Central memory CD8-positive, alpha-beta T cell (primary cell): ENCODE measurements around the gene RARS2.
"Not testable (repeated sequence)": the region's sequence is repeated elsewhere in the genome, so short reads cannot be mapped to it uniquely, and the experiment has no call there.

Source experiments
- ATAC-seq: fragments of 150-1000 bp; cut with Tn5 transposase; replicated peaks from 2 replicates; pipeline ENCODE4 v1.10.0; 2022; ENCODE audit warnings: mild to moderate bottlenecking, moderate FRiP score, moderate number of reproducible peaks; ENCODE audit not compliant: poor library complexity, severe bottlenecking; ENCODE audit errors: extremely low read depth
- DNase-seq, 2 donors: peaks; one replicate each; pipeline ENCODE4 v3.0.0; 2021; ENCODE audit warnings: low spot score in 2 of 2
- H3K27ac Mint-ChIP-seq: one replicate; pipeline ENCODE4 v1.8.0; 2022; ENCODE audit warnings: low read depth, mild to moderate bottlenecking, moderate library complexity, mixed read lengths
- H3K27me3 Mint-ChIP-seq: one replicate; pipeline ENCODE4 v1.8.0; 2022; ENCODE audit warnings: mixed read lengths
- H3K36me3 Mint-ChIP-seq: one replicate; pipeline ENCODE4 v1.8.0; 2022; ENCODE audit warnings: mild to moderate bottlenecking, moderate library complexity, mixed read lengths; ENCODE audit not compliant: insufficient read depth
- H3K4me1 Mint-ChIP-seq: one replicate; pipeline ENCODE4 v1.8.0; 2022; ENCODE audit warnings: mixed read lengths
- H3K4me3 Mint-ChIP-seq: one replicate; pipeline ENCODE4 v1.8.0; 2022; ENCODE audit warnings: mild to moderate bottlenecking, moderate library complexity, mixed read lengths
- H3K9me3 Mint-ChIP-seq: one replicate; pipeline ENCODE4 v1.8.0; 2022; ENCODE audit warnings: mixed read lengths

The RARS2 gene, protein sequence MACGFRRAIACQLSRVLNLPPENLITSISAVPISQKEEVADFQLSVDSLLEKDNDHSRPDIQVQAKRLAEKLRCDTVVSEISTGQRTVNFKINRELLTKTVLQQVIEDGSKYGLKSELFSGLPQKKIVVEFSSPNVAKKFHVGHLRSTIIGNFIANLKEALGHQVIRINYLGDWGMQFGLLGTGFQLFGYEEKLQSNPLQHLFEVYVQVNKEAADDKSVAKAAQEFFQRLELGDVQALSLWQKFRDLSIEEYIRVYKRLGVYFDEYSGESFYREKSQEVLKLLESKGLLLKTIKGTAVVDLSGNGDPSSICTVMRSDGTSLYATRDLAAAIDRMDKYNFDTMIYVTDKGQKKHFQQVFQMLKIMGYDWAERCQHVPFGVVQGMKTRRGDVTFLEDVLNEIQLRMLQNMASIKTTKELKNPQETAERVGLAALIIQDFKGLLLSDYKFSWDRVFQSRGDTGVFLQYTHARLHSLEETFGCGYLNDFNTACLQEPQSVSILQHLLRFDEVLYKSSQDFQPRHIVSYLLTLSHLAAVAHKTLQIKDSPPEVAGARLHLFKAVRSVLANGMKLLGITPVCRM

DNA sequence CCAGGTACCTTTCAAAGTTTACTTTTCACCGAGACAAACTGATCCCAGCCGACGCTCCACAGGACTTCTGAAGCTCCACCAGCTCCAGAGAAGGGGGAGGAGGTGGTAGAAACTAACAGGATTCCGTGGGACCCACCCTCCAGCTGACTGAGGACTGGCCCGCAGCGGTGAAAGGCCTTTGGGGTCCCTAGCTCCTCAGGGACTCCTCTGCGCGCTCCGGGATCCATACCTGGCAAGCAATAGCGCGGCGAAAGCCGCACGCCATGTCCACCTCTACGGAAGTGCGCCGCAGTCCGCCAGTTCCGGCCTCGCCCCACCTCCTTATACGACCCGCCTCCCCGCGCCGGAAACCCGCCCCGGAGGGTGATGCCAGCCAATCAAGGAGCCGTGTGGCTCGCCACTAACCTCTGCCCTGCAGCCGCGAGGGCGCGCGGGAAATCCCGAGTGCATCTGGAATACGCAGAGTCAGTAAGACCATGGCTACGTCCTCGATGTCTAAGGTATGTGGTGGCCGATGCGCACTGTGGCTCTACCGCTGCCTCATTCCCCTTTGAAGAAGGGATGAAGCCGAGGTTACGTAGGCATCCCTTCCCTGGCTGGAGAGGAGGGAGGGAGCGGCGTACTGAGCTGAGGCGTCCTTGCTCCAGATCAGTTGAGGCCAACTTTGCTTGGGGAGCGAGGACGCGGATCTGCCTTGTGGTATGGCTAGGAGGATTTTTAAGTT is at the start of gene RARS2, which contains the start of gene ORC3:
TSS of gene RARS2 (minus strand) at position 295 of the 724 bp plus-strand sequence. CDS start at position 265, 30 bp downstream.
TSS of gene ORC3 (plus strand) at position 443 of the 724 bp plus-strand sequence. CDS start at position 477, 34 bp downstream.
- peaks cover 18% of the 10 kb centered on the region for H3K36me3 Mint-ChIP-seq
- no peaks in the 10 kb centered on the region for H3K27me3 Mint-ChIP-seq
- H3K4me3 Mint-ChIP-seq: peak within 1 kb of the TSS; percentile 97
- ATAC-seq: peak; percentile 99
- H3K4me1 Mint-ChIP-seq: peaks cover 71% of the 10 kb centered on the region
- peak; percentile 85 to 88 for DNase-seq
- H3K27ac Mint-ChIP-seq: peak within 1 kb of the TSS; percentile 97
- no peaks in the 10 kb centered on the region for H3K9me3 Mint-ChIP-seq

GRCh38 chr6:87639373-87639772 is 49.6 kb upstream of the RARS2 start:
- no peaks in the 10 kb centered on the region for H3K4me1 Mint-ChIP-seq
- H3K4me3 Mint-ChIP-seq: no peak overlapping the region
- no peak overlapping the region for H3K27ac Mint-ChIP-seq
- DNase-seq (no peak), ATAC-seq (no peak)
- no peaks in the 10 kb centered on the region for H3K9me3 Mint-ChIP-seq
- no peaks in the 10 kb centered on the region for H3K27me3 Mint-ChIP-seq
- H3K36me3 Mint-ChIP-seq: peaks cover 18% of the 10 kb centered on the region

GRCh38 chr6:87637106-87637505 is 47.3 kb upstream of the RARS2 start:
- Mint-ChIP-seq H3K4me1 (no peaks in the 10 kb centered on the region), H3K9me3 (no peaks in the 10 kb centered on the region), H3K27ac (no peak overlapping the region), H3K36me3 (peaks cover 18% of the 10 kb centered on the region), H3K4me3 (no peak overlapping the region), H3K27me3 (no peaks in the 10 kb centered on the region)
- ATAC-seq: no peak
- DNase-seq: no peak

- Mint-ChIP-seq H3K4me1 (no peaks in the 10 kb centered on the region), H3K4me3 (no peak overlapping the region), H3K36me3 (peaks cover 16% of the 10 kb centered on the region), H3K27me3 (no peaks in the 10 kb centered on the region), H3K27ac (no peak overlapping the region), H3K9me3 (no peaks in the 10 kb centered on the region)
- ATAC-seq: no peak
- no peak for DNase-seq
These were observed 46.5 kb upstream of the RARS2 start for GRCh38 chr6:87636315-87636714.

GRCh38 chr6:87633851-87634250 is 44.1 kb upstream of the RARS2 start:
- Mint-ChIP-seq H3K4me1 (no peaks in the 10 kb centered on the region), H3K27ac (no peak overlapping the region), H3K9me3 (no peaks in the 10 kb centered on the region), H3K27me3 (no peaks in the 10 kb centered on the region), H3K4me3 (no peak overlapping the region), H3K36me3 (peaks cover 12% of the 10 kb centered on the region)
- no peak for ATAC-seq
- DNase-seq: no peak

- H3K4me3 Mint-ChIP-seq: no peak overlapping the region
- DNase-seq: no peak
- H3K9me3 Mint-ChIP-seq: no peaks in the 10 kb centered on the region
- H3K27me3 Mint-ChIP-seq: no peaks in the 10 kb centered on the region
- peaks cover 8% of the 10 kb centered on the region for H3K36me3 Mint-ChIP-seq
- no peaks in the 10 kb centered on the region for H3K4me1 Mint-ChIP-seq
- ATAC-seq: no peak
- no peak overlapping the region for H3K27ac Mint-ChIP-seq
These were observed 41.0 kb upstream of the RARS2 start for GRCh38 chr6:87630746-87631145.

- ATAC-seq: no peak
- peaks cover 5% of the 10 kb centered on the region for H3K36me3 Mint-ChIP-seq
- H3K27ac Mint-ChIP-seq: no peak overlapping the region
- H3K4me1 Mint-ChIP-seq: no peaks in the 10 kb centered on the region
- no peak for DNase-seq
- no peak overlapping the region for H3K4me3 Mint-ChIP-seq
- H3K27me3 Mint-ChIP-seq: no peaks in the 10 kb centered on the region
- no peaks in the 10 kb centered on the region for H3K9me3 Mint-ChIP-seq
These were observed 39.1 kb upstream of the RARS2 start for GRCh38 chr6:87628881-87629280.

DNA sequence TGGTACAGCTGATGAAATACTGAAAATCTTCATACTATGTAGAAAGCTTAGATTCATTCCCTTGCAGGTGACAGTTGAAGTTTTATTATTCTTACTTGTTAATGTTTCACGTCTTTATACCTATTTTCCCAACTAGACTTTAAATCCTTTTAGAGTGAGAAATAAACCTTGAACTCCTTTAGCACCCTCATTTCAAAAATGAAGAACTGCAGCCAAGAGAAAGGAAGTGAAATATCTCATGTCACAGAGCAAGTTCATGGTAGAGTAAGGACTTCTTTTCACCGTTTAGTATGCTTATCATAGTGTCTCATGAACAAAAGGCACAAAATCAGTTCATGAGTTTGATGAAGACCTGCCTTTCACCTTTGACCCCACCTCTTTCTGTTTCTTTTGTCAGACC is 38.6 kb upstream of the RARS2 start:
- Mint-ChIP-seq H3K27me3 (no peaks in the 10 kb centered on the region), H3K4me1 (no peaks in the 10 kb centered on the region), H3K36me3 (peaks cover 5% of the 10 kb centered on the region), H3K4me3 (no peak overlapping the region), H3K27ac (no peak overlapping the region), H3K9me3 (no peaks in the 10 kb centered on the region)
- ATAC-seq (no peak), DNase-seq (no peak)

DNA sequence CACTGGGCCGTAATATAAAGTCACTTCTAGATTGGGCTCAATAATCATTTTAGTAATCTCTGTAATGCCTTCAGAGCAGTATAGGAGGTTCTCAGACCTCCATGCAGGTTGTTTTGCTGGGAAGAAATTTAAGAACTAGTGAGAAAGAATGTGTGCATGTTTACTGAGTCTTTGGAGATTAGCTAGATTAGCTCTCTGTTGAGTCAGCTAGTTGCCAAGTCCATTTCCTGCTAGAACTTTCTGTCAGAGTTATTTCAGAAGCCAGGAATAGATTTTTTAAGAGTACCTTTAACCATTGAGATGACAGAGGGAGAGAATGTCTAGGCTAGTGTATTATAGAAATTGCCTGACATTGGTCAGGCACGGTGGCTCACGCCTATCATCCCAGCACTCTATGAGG is 33.5 kb upstream of the RARS2 start:
- no peaks in the 10 kb centered on the region for H3K9me3 Mint-ChIP-seq
- H3K4me3 Mint-ChIP-seq: no peak overlapping the region
- peaks cover 4% of the 10 kb centered on the region for H3K36me3 Mint-ChIP-seq
- H3K27me3 Mint-ChIP-seq: no peaks in the 10 kb centered on the region
- DNase-seq: no peak
- no peaks in the 10 kb centered on the region for H3K4me1 Mint-ChIP-seq
- no peak overlapping the region for H3K27ac Mint-ChIP-seq
- no peak for ATAC-seq

GRCh38 chr6:87618531-87618930 is 28.7 kb upstream of the RARS2 start:
- Mint-ChIP-seq H3K36me3 (peaks cover 9% of the 10 kb centered on the region), H3K27ac (no peak overlapping the region), H3K4me1 (no peaks in the 10 kb centered on the region), H3K4me3 (no peak overlapping the region), H3K27me3 (no peaks in the 10 kb centered on the region), H3K9me3 (no peaks in the 10 kb centered on the region)
- ATAC-seq (no peak), DNase-seq (no peak)

DNA sequence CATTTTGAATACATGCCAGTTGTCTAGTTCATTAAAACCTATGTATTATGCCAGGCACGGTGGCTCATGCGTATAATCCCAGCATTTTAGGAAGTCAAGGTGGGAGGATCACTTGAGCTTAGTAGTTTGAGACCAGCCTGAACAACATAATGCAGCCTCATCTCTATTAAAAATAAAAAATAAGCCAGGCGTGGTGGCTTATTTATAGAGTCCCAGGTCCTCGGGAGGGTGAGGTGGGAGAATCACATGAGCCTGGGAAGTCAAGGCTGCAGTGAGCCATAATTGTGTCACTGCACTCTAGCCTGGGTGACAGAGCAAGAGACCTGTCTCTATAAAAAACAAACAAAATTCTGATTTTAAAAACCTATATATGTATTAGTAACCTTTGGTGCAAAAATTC is 27.6 kb upstream of the RARS2 start:
- Mint-ChIP-seq H3K4me1 (no peaks in the 10 kb centered on the region), H3K9me3 (no peaks in the 10 kb centered on the region), H3K27ac (no peak overlapping the region), H3K36me3 (peaks cover 16% of the 10 kb centered on the region), H3K4me3 (no peak overlapping the region), H3K27me3 (no peaks in the 10 kb centered on the region)
- DNase-seq: no peak
- ATAC-seq: no peak

- not testable (repeated sequence) for H3K4me1 Mint-ChIP-seq, DNase-seq, ATAC-seq, H3K9me3 Mint-ChIP-seq, H3K27ac Mint-ChIP-seq, H3K4me3 Mint-ChIP-seq, H3K27me3 Mint-ChIP-seq
- H3K36me3 Mint-ChIP-seq: peaks cover 21% of the 10 kb centered on the region
These were observed 23.2 kb upstream of the RARS2 start for GRCh38 chr6:87613018-87613417.
